Stomach (tissue), 9 donors: ENCODE results near the gene SIN3B. TPM values are rescaled to one million over a fixed set of nuclear protein-coding genes. Genes with fewer than 3 reads are reported as not detected.
A peak's percentile ranks its signal among the peaks of the same experiment; 100 is the strongest.

ENCODE experiments used
- DNase-seq, 2 donors: peaks; one replicate each; pipeline versions ENCODE4 v3.0.0 to v3.0.0-alpha.2; 2013 to 2019
- H3K27ac ChIP-seq, 5 donors: fragments of 200-600 bp in 4 of 5; sonication (generic) in 4 of 5; one replicate each; pipeline ENCODE4 v1.5.1; 2013 to 2019; ENCODE audit warnings: mild to moderate bottlenecking in 1 of 5, moderate library complexity in 1 of 5
- H3K27me3 ChIP-seq, 3 donors: fragments of 200-600 bp; sonication (generic); one replicate each; pipeline ENCODE4 v1.5.1; 2017 to 2019; ENCODE audit warnings: mixed run types in 1 of 3
- H3K36me3 ChIP-seq, 4 donors: fragments of 200-600 bp; sonication (generic); 1 replicate in 3 of 4; 2 replicates in 1 of 4; pipeline ENCODE4 v1.5.1; 2016 to 2019
- H3K4me1 ChIP-seq, 4 donors: fragments of 200-600 bp; sonication (generic); one replicate each; pipeline ENCODE4 v1.5.1; 2016 to 2019
- H3K4me3 ChIP-seq, 4 donors: fragments of 200-600 bp; sonication (generic) in 3 of 4; one replicate each; pipeline ENCODE4 v1.5.1; 2016 to 2019; ENCODE audit warnings: mild to moderate bottlenecking in 1 of 4
- H3K9me3 ChIP-seq, 4 donors: fragments of 200-600 bp; sonication (generic); one replicate each; pipeline ENCODE4 v1.5.1; 2016 to 2019
- EP300 ChIP-seq: sonication (generic); formaldehyde crosslinking; IDR thresholded peaks from one replicate; pipeline ENCODE4 v1.6.1; 2017; ENCODE audit warnings: antibody characterized with exemption
- POLR2A ChIP-seq, 4 donors: fragments of 450-650 bp; IDR thresholded peaks; one replicate each; pipeline ENCODE4 v1.6.1; 2016; ENCODE audit warnings: antibody characterized with exemption in 4 of 4, control low read depth in 2 of 4, mild to moderate bottlenecking in 1 of 4, moderate library complexity in 1 of 4
- POLR2AphosphoS5 ChIP-seq, 3 donors: sonication (generic); formaldehyde crosslinking; IDR thresholded peaks; one replicate each; pipeline ENCODE4 v1.6.1; 2016; ENCODE audit warnings: antibody characterized with exemption in 3 of 3
- WGBS, 5 donors: extraction: QIAGEN DNeasy Blood & Tissue Kit in 3 of 5; methylation state at CpG; one replicate each; pipeline versions ENCODE4 v1.1.5 to v1.1.7; 2013 to 2018; 5-methylcytosine and 5-hydroxymethylcytosine counted together
- intact Hi-C: fragments of 100-400 bp; cut with DNase I; formaldehyde crosslinking; loops from one replicate; pipeline ENCODE4 v1.15.1; 2023; ENCODE audit warnings: low total_unique reads
- polyA plus RNA-seq, 3 donors: library from polyadenylated mRNA; stranded (reverse); fragments of 200-250 nt; gene quantifications; one replicate each; pipeline ENCODE4 v1.2.3, GENCODE V29; 2013
- total RNA-seq, 5 donors: library from RNA; depleted of rRNA; stranded (reverse); fragments of >200 nt; gene quantifications; one replicate each; pipeline versions ENCODE4 v1.1.0 to v1.2.3, GENCODE V29; 2014 to 2016
- TF ChIP-seq, protein P1 (sequence below), 7 experiments: fragments of 450-650 bp in 4 of 7; fragments of 200-600 bp in 3 of 7; sonication (generic) in 3 of 7; IDR thresholded peaks; one replicate each; pipeline ENCODE4 v1.5.1; 2016 to 2019; ENCODE audit warnings: antibody characterized with exemption in 7 of 7, control low read depth in 2 of 7, mild to moderate bottlenecking in 1 of 7
- donor health status: healthy with polysubstance abuse.
- donor health status: Bipolar disorder and iron deficiency.
- donor health status: healthy.

The SIN3B gene
- total and polyA plus RNA-seq, 8 donors = 9.2 to 566 (median 62.4) TPM

GRCh38 chr19:16875584-16876555, 46.7 kb downstream of the SIN3B start:
- H3K4me1 ChIP-seq = peaks cover 0 to 15% (median 4%) of the 10 kb centered on the region in 4 donors
- peaks cover 56 to 82% (median 80%) of the 10 kb centered on the region in 4 donors for H3K36me3 ChIP-seq
- H3K4me3 ChIP-seq = no peak overlapping the region
- intact Hi-C loops = no loop called here
- no peaks in the 10 kb centered on the region for H3K27me3 ChIP-seq
- DNase-seq = no peak
- peaks cover 0 to 4% (median 2%) of the 10 kb centered on the region in 4 donors for H3K9me3 ChIP-seq
- WGBS, 5 donors = 93 to 95% (median 95%) methylated on average over 33 to 39 of the region's 39 CpGs
- H3K27ac ChIP-seq = peak overlapping the region in 2 of 5 donors; percentile 6 to 26
- no peak for TF ChIP-seq POLR2A (IDR thresholded peaks at IDR 0.05)
- TF ChIP-seq, protein P1, sequence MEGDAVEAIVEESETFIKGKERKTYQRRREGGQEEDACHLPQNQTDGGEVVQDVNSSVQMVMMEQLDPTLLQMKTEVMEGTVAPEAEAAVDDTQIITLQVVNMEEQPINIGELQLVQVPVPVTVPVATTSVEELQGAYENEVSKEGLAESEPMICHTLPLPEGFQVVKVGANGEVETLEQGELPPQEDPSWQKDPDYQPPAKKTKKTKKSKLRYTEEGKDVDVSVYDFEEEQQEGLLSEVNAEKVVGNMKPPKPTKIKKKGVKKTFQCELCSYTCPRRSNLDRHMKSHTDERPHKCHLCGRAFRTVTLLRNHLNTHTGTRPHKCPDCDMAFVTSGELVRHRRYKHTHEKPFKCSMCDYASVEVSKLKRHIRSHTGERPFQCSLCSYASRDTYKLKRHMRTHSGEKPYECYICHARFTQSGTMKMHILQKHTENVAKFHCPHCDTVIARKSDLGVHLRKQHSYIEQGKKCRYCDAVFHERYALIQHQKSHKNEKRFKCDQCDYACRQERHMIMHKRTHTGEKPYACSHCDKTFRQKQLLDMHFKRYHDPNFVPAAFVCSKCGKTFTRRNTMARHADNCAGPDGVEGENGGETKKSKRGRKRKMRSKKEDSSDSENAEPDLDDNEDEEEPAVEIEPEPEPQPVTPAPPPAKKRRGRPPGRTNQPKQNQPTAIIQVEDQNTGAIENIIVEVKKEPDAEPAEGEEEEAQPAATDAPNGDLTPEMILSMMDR (IDR thresholded peaks at IDR 0.05) = no peak
- TF ChIP-seq EP300 = no peak
- no peak for TF ChIP-seq POLR2AphosphoS5 (IDR thresholded peaks at IDR 0.05)

DNA sequence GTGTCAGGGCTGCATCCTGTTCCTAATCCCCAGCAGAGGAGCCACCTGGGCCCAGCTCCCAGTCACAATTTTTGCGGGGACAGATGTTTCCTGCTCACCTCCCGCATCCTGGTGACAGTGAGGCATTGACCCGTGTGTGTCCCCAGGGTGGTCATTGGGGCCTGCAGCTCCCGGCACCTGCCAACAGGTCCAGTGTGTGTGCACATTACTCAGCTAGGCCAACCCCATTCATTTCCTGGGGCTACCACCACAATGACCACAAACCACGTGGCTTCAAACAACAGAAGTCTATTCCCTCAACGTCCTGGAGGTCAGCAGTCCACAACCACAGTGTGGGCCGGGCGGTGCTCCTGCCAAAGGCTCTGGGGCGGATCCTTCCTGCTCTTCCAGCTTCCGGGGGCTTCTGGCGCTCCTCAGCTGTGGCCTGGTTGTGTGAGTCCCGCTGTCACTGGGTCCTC, 47.7 kb downstream of the SIN3B start:
- H3K9me3 ChIP-seq = peaks cover 4 to 15% (median 13%) of the 10 kb centered on the region in 4 donors
- DNase-seq = peak in 1 of 2 donors; percentile 35

GRCh38 chr19:16877581-16877980, 48.4 kb downstream of the SIN3B start:
- Histone ChIP-seq H3K36me3 (peaks cover 45 to 67% (median 64%) of the 10 kb centered on the region in 4 donors), H3K4me1 (peaks cover 0 to 4% (median 2%) of the 10 kb centered on the region in 4 donors)

More for the DNA sequence above, 47.7 kb downstream of the SIN3B start:
- TF ChIP-seq POLR2AphosphoS5 (IDR thresholded peaks at IDR 0.05) (no peak), EP300 (no peak), POLR2A (IDR thresholded peaks at IDR 0.05) (no peak)
- TF ChIP-seq, protein P1 (IDR thresholded peaks at IDR 0.05) = no peak
- peaks cover 47 to 74% (median 69%) of the 10 kb centered on the region in 4 donors for H3K36me3 ChIP-seq
- H3K4me1 ChIP-seq = peaks cover 0 to 10% (median 4%) of the 10 kb centered on the region in 4 donors
- intact Hi-C loops = no loop called here
- WGBS, 5 donors = 69 to 84% (median 77%) methylated on average over 12 of the region's 12 CpGs
- H3K27me3 ChIP-seq = no peaks in the 10 kb centered on the region
- no peak overlapping the region for H3K4me3 ChIP-seq
- H3K27ac ChIP-seq = peak overlapping the region in 1 of 5 donors; percentile 26

More at GRCh38 chr19:16877581-16877980, 48.4 kb downstream of the SIN3B start:
- 86 to 94% (median 91%) methylated on average over 8 to 11 of the region's 11 CpGs for WGBS, 5 donors
- intact Hi-C loops = no loop called here
- no peak overlapping the region for H3K27ac ChIP-seq
- H3K27me3 ChIP-seq = no peaks in the 10 kb centered on the region
- H3K4me3 ChIP-seq = no peak overlapping the region
- TF ChIP-seq POLR2AphosphoS5 (IDR thresholded peaks at IDR 0.05) (no peak), POLR2A (IDR thresholded peaks at IDR 0.05) (no peak), EP300 (no peak)
- TF ChIP-seq, protein P1 (IDR thresholded peaks at IDR 0.05) = no peak
- DNase-seq = no peak
- H3K9me3 ChIP-seq = peaks cover 4 to 21% (median 19%) of the 10 kb centered on the region in 4 donors
